Small intestine (tissue), 7 donors: ENCODE results near the gene FNIP2. TPM values are rescaled to one million over a fixed set of nuclear protein-coding genes. Genes with fewer than 3 reads are reported as not detected.
A peak's percentile ranks its signal among the peaks of the same experiment; 100 is the strongest.
"Not testable (repeated sequence)": the region's sequence is repeated elsewhere in the genome, so short reads cannot be mapped to it uniquely, and the experiment has no call there.

Source experiments
- DNase-seq, 2 donors: peaks; one replicate each; pipeline versions ENCODE4 v3.0.0 to v3.0.0-alpha.2; 2013
- FAIRE-seq: peaks from 2 replicates; lab custom pipeline; 2012; peaks lifted over from hg19 to GRCh38; lab: Jason Lieb, UNC
- H3K27ac ChIP-seq, 3 donors: one replicate each; pipeline ENCODE4 v1.5.1; 2013; ENCODE audit warnings: low read length in 2 of 3, mild to moderate bottlenecking in 2 of 3, control low read depth in 1 of 3, inconsistent platforms in 1 of 3, low read depth in 1 of 3, moderate library complexity in 1 of 3
- H3K27me3 ChIP-seq, 3 donors: one replicate each; pipeline ENCODE4 v1.6.1; 2013; ENCODE audit warnings: low read length in 3 of 3, inconsistent platforms in 1 of 3; ENCODE audit not compliant: control insufficient read depth in 3 of 3, insufficient read depth in 3 of 3
- H3K36me3 ChIP-seq, 3 donors: one replicate each; pipeline ENCODE4 v1.6.1; 2013; ENCODE audit warnings: low read length in 3 of 3, inconsistent platforms in 1 of 3, low read depth in 1 of 3, mild to moderate bottlenecking in 1 of 3, moderate library complexity in 1 of 3; ENCODE audit not compliant: control insufficient read depth in 3 of 3, insufficient read depth in 2 of 3
- H3K4me1 ChIP-seq, 3 donors: one replicate each; pipeline ENCODE4 v1.6.1; 2013; ENCODE audit warnings: low read length in 2 of 3, inconsistent platforms in 1 of 3, low read depth in 1 of 3, mild to moderate bottlenecking in 1 of 3, moderate library complexity in 1 of 3; ENCODE audit not compliant: control insufficient read depth in 3 of 3, insufficient read depth in 2 of 3
- H3K4me3 ChIP-seq, 3 donors: one replicate each; pipeline ENCODE4 v1.5.1; 2013; ENCODE audit warnings: low read length in 3 of 3, control low read depth in 1 of 3, inconsistent platforms in 1 of 3, low read depth in 1 of 3, mild to moderate bottlenecking in 1 of 3, moderate library complexity in 1 of 3
- H3K9me3 ChIP-seq, 2 donors: one replicate each; pipeline ENCODE4 v1.6.1; 2013; ENCODE audit warnings: low read depth in 1 of 2, low read length in 1 of 2; ENCODE audit not compliant: control insufficient read depth in 2 of 2, insufficient read depth in 1 of 2
- WGBS, 3 donors: extraction: QIAGEN DNeasy Blood & Tissue Kit; methylation state at CpG; one replicate each; pipeline ENCODE4 v1.1.7; 2013; 5-methylcytosine and 5-hydroxymethylcytosine counted together
- polyA plus RNA-seq, 4 donors: library from polyadenylated mRNA; stranded (reverse) in 3 of 4; unstranded in 1 of 4; fragments of 200-250 nt in 3 of 4; fragments of 120-200 nt in 1 of 4; gene quantifications; one replicate each; pipeline versions ENCODE4 v1.2.1 to v1.2.3, GENCODE V29; 2013
- donor health status: healthy with polysubstance abuse.
- donor health status: control.
- donor health status: control.
- donor health status: Bipolar disorder and iron deficiency.
- donor health status: healthy.

The FNIP2 gene
- polyA plus RNA-seq, 4 donors: 3.5 to 25.2 (median 6.7) TPM

GRCh38 chr4:158870626-158871334 lies 102.0 kb downstream of the FNIP2 start:
- Histone ChIP-seq H3K27me3 (no peaks in the 10 kb centered on the region), H3K9me3 (no peaks in the 10 kb centered on the region), H3K4me1 (no peaks in the 10 kb centered on the region), H3K27ac (peak overlapping the region in 1 of 3 donors; percentile 17), H3K4me3 (no peak overlapping the region), H3K36me3 (peaks cover 0 to 41% (median 0%) of the 10 kb centered on the region in 3 donors)
- 73 to 88% (median 78%) methylated on average over 8 of the region's 8 CpGs for WGBS, 3 donors
- DNase-seq: no peak
- no peak for FAIRE-seq

- Histone ChIP-seq H3K36me3 (peaks cover 0 to 41% (median 0%) of the 10 kb centered on the region in 3 donors), H3K27ac (no peak overlapping the region), H3K4me3 (no peak overlapping the region), H3K27me3 (no peaks in the 10 kb centered on the region), H3K9me3 (no peaks in the 10 kb centered on the region), H3K4me1 (no peaks in the 10 kb centered on the region)
- DNase-seq (no peak), FAIRE-seq (no peak)
- 50 to 70% (median 63%) methylated on average over 3 of the region's 3 CpGs for WGBS, 3 donors
Observed at GRCh38 chr4:158871335-158871724, 102.5 kb downstream of the FNIP2 start.

- no peak for FAIRE-seq
- H3K9me3 ChIP-seq: no peaks in the 10 kb centered on the region
- 79 to 90% (median 85%) methylated on average over 4 of the region's 4 CpGs for WGBS, 3 donors
Observed at GRCh38 chr4:158873795-158874401, 105.1 kb downstream of the FNIP2 start.

DNA sequence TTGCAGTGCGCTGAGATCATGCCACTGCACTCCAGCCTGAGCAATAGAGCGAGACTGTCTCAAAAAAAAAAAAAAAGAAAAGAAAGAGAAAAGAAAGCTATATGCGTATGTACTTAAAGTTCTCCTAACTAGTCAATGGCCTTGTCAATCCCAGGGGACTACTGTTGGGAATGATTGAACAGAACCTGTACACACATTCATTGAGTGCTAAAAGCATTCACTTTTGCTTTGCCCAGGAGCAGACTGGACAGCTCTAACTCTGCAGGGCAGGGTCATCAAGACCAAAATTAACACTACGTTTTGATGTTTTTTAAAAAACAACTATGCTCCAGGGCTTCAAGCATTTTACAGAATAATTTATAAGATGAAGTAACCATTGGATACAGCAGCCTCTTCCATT lies 106.2 kb downstream of the FNIP2 start:
- peaks cover 0 to 4% of the 10 kb centered on the region in 2 donors for H3K9me3 ChIP-seq
- DNase-seq: no peak
- FAIRE-seq: no peak
- H3K27me3 ChIP-seq: no peaks in the 10 kb centered on the region
- no peak overlapping the region for H3K4me3 ChIP-seq
- H3K36me3 ChIP-seq: peaks cover 0 to 19% (median 4%) of the 10 kb centered on the region in 3 donors
- H3K27ac ChIP-seq: no peak overlapping the region
- 95 to 99% (median 97%) methylated on average over 4 of the region's 4 CpGs for whole genome bisulfite sequencing, 3 donors
- no peaks in the 10 kb centered on the region for H3K4me1 ChIP-seq

More at GRCh38 chr4:158873795-158874401, 105.1 kb downstream of the FNIP2 start:
- Histone ChIP-seq H3K4me3 (no peak overlapping the region), H3K27me3 (no peaks in the 10 kb centered on the region), H3K27ac (no peak overlapping the region), H3K36me3 (peaks cover 0 to 25% (median 2%) of the 10 kb centered on the region in 3 donors), H3K4me1 (no peaks in the 10 kb centered on the region)
- no peak for DNase-seq

- H3K4me3 ChIP-seq: no peak overlapping the region
- no peaks in the 10 kb centered on the region for H3K4me1 ChIP-seq
- no peak for FAIRE-seq
- H3K27me3 ChIP-seq: no peaks in the 10 kb centered on the region
- peaks cover 0 to 4% of the 10 kb centered on the region in 2 donors for H3K9me3 ChIP-seq
- peak in 1 of 2 donors; percentile 5 for DNase-seq
- H3K27ac ChIP-seq: no peak overlapping the region
- 56 to 86% (median 76%) methylated on average over 1 of the region's 1 CpG for WGBS, 3 donors
- peaks cover 0 to 15% (median 4%) of the 10 kb centered on the region in 3 donors for H3K36me3 ChIP-seq
Observed at GRCh38 chr4:158875455-158875854, 106.6 kb downstream of the FNIP2 start.

GRCh38 chr4:158877069-158877468 lies 108.2 kb downstream of the FNIP2 start:
- Histone ChIP-seq H3K36me3 (peaks cover 0 to 15% (median 4%) of the 10 kb centered on the region in 3 donors), H3K4me3 (no peak overlapping the region), H3K27me3 (no peaks in the 10 kb centered on the region), H3K9me3 (peaks cover 0 to 10% of the 10 kb centered on the region in 2 donors), H3K27ac (no peak overlapping the region), H3K4me1 (no peaks in the 10 kb centered on the region)
- FAIRE-seq (no peak), DNase-seq (no peak)
- 90 to 92% (median 90%) methylated on average over 4 of the region's 4 CpGs for WGBS, 3 donors

GRCh38 chr4:158882142-158882541 lies 113.3 kb downstream of the FNIP2 start:
- not testable (repeated sequence) for DNase-seq, FAIRE-seq, H3K27ac ChIP-seq, H3K4me3 ChIP-seq, H3K27me3 ChIP-seq, H3K4me1 ChIP-seq
- WGBS, 3 donors: 97% methylated on average over 19 to 30 of the region's 30 CpGs
- Histone ChIP-seq H3K36me3 (peaks cover 0 to 22% (median 2%) of the 10 kb centered on the region in 3 donors), H3K9me3 (peaks cover 0 to 12% of the 10 kb centered on the region in 2 donors)

DNA sequence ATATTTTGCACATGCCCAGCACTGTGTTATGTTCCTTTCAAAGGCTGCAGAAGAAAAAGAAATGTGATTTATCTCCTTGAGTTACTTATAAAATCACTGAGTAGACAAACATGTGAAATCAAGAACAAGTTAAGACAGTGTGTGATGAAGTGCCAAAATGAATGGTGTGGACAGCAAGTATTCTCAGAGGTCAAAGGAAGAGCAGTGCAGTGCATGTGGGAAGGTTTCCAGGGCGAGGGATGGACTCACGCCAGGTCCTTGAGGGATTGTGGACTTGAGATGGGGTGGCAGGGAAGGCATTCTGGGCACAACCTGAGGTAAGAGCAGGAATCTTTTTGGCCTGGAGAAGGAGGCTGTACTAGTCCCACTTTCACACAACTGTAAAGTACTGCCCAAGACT lies 115.5 kb downstream of the FNIP2 start:
- 81 to 100% (median 95%) methylated on average over 2 of the region's 2 CpGs for WGBS, 3 donors
- H3K27me3 ChIP-seq: no peaks in the 10 kb centered on the region
- H3K4me1 ChIP-seq: no peaks in the 10 kb centered on the region
- DNase-seq: no peak
- H3K9me3 ChIP-seq: peaks cover 0 to 10% of the 10 kb centered on the region in 2 donors
- no peak overlapping the region for H3K4me3 ChIP-seq
- no peak overlapping the region for H3K27ac ChIP-seq
- FAIRE-seq: no peak
- peaks cover 0 to 24% (median 2%) of the 10 kb centered on the region in 3 donors for H3K36me3 ChIP-seq
